Activated CD8-positive, alpha-beta memory T cell treated with anti-CD3 and anti-CD28 coated beads for 48 hours (primary cell): ENCODE measurements around the gene PRRG2.
A peak's percentile ranks its signal among the peaks of the same experiment; 100 is the strongest.

Experiments used
- DNase-seq, 3 experiments: peaks; one replicate each; pipeline ENCODE4 v3.0.0-alpha.2; 2020; ENCODE audit warnings: low read depth in 2 of 3, low spot score in 2 of 3

Gene PRRG2

GRCh38 chr19:49581007-49581508 lies at the start of gene PRRG2:
TSS of gene PRRG2 (plus strand) at chr19:49581316. CDS start at chr19:49583220, 1,904 bp downstream.
- no peak for DNase-seq

- DNase-seq = peak in 2 of 3 experiments; percentile 56 to 91
Observed at GRCh38 chr19:49533551-49534488, 47.3 kb upstream of the PRRG2 start.

GRCh38 chr19:49534632-49535385 lies 46.3 kb upstream of the PRRG2 start:
- no peak for DNase-seq

GRCh38 chr19:49536921-49537462 lies 44.1 kb upstream of the PRRG2 start:
- DNase-seq = no peak

GRCh38 chr19:49538643-49539042 lies 42.5 kb upstream of the PRRG2 start:
- no peak for DNase-seq

- no peak for DNase-seq
Observed at GRCh38 chr19:49539192-49539952, 41.7 kb upstream of the PRRG2 start.

- DNase-seq = no peak
Observed at GRCh38 chr19:49541914-49542313, 39.2 kb upstream of the PRRG2 start.

- no peak for DNase-seq
Observed at GRCh38 chr19:49542446-49542845, 38.7 kb upstream of the PRRG2 start.

GRCh38 chr19:49543032-49543431 lies 38.1 kb upstream of the PRRG2 start:
- no peak for DNase-seq

- DNase-seq = no peak
Observed at GRCh38 chr19:49544154-49544553, 37.0 kb upstream of the PRRG2 start.

GRCh38 chr19:49546825-49547565 lies 34.1 kb upstream of the PRRG2 start:
- no peak for DNase-seq

GRCh38 chr19:49549045-49549444 lies 32.1 kb upstream of the PRRG2 start:
- DNase-seq = no peak

- DNase-seq = no peak
Observed at GRCh38 chr19:49551531-49551930, 29.6 kb upstream of the PRRG2 start.

- no peak for DNase-seq
Observed at GRCh38 chr19:49552749-49553148, 28.4 kb upstream of the PRRG2 start.

- DNase-seq = no peak
Observed at GRCh38 chr19:49553451-49554271, 27.5 kb upstream of the PRRG2 start.

- no peak for DNase-seq
Observed at GRCh38 chr19:49554701-49555181, 26.4 kb upstream of the PRRG2 start.

GRCh38 chr19:49555600-49556411 lies 25.3 kb upstream of the PRRG2 start:
- DNase-seq = no peak
